ENCODE results near the gene PFKM.
"Not testable (repeated sequence)": the region's sequence is repeated elsewhere in the genome, so short reads cannot be mapped to it uniquely, and the experiment has no call there.

PFKM gene

DNA sequence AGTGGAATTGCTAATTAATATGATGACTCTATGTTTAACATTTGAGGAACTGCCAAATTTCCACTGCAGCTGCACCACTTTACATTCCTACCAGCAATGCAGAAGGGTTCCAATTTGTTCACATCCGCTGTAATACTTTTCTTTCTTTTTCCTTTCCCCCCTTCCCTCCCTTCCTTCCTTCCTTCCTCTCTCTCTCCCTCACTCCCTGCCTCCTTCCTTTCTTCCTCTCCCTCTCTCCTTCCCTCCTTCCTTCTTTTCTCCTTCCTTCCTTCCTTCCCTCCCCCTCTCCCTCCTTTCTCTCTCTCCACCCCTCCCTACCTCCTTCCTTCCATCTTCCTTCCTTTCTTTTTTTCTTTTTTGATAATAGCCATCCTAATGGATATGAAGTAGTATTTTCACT is 3.2 kb upstream of the PFKM start:
- DNase-seq: no peak

DNA sequence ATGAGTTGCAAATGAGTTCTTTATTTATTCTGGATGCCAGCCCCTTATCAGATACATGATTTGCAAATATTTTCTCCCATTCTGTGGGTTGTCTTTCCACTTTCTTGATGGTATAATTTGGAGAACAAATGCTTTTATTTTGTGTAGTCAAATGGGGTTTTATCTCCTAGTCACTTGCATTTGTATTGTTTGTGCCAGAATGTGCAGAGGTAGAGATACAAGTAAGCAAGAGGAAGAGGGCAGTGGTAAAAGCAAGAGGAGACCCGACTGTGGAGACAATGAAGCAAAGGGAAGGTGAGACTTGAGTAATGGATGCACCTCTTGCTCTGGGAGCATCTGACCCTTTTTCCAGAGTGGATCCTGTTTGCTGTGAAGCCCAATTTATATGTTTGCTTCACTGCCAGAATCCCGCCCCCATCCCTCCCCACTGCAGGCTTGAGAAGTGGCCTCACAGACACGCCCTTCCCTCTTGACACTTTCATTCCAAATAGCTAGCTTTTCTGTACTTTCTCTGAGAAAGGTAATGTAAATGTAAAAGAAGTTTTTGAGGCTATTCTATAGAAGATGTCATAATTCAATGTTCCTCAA is 786 bp upstream of the PFKM start:
- no peak for DNase-seq

DNA sequence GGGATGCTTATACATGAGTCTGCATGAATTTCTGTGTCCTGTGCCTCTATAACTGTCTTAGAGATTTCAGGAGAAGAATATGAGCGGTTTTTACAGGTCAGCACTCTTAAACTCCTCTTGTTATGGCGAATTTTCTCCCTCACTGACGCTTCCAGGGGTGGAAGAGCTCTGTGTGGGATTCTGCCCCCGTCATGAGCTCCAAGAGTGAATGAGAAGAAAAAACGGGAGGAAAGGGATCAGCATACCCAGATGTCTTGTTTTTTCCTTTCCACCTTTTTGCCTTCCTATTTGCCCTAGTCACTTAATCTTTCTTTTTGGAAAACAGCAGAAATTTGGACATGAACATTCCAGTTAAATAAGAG is 651 bp downstream of the PFKM start:
- no peak for DNase-seq

DNA sequence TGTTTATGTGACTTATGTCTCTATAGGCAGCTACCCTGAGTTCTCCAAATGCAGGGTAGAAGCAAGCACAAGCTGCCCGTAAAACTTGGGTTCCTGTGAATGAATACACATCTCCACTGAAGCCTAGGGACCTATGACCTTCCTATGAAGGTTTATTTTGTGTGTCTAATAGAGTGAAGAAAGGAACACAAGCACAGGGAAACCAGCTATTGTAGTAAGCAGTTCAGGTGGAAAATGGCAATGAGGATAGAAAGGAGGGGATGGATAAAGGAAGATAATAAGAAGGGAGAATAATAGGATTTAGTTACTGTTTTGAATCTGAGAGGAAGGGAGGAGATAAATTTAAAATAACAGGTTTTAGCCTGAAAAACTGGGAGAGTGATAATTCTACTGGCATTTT is 2.4 kb downstream of the PFKM start:
- DNase-seq: no peak

DNA sequence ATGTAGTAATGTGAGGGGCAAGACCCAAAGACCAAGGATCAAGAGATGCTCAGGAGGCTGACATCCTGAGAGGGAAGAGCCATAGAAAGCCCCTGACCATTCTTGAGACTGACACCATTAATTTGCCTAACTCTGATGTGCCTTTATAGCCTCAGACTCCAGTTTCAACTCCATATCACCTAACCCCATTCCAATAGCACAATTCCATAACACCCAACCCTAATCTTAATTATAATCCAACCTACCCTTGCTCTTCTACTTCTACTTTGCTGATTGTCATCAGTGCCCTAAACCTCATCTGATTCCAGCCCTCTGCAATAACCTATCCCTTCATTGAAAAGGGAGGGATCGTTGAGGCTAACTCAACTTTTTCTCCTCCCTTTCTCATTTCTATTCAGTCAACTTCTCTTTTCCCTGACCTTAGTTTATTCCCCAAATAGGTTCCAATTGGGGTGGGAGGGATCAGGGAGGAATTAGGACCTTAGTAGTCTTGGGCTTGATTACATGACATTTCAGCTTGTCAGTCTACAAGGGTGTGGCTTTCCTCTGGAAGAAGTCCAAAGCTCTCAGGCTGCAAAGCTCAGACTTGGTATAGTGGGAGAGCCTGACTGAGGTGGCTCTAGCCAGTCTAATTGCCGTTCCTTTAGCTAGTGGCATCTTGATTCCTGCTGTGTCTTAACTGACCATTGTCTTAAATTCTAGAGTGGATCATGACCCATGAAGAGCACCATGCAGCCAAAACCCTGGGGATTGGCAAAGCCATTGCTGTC is 3.1 kb downstream of the PFKM start:
- no peak for DNase-seq

DNA sequence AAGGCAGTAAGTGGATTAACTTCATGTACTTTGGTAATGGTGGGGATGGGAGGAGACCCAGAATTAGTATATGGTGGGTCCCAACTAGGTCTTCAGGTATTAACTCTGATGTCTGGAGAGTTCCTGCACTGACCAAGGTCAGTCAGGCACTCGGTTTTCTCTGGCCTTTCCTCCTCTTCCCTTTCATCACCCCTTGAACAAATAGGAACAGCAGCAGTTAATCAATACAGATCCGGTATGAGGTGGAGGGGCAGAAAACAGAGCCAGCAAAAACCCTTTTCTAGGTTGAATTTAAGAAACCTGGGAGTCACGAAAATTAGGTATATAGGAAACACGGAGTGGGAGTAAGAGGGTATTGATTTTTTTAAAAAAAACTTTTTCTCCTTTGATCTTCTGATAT is 4.0 kb downstream of the PFKM start:
- DNase-seq: no peak

DNA sequence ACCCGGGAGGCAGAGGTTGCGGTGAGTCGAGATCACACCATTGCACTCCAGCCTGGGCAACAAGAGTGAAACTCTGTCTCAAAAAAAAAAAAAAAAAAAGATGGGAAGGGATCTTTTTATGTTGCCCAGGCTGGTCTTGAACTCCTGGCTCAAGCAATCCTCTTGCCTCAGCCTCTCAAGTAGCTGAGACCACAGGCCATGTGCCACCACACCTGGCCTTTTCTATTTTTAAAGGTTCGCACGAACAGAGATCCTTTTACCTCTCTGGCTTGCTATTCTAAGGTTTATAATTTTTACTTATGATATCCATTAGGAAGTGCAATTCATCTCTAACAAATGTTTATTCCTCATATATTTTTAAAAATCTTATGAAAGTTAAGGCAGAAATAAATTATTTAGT is 6.4 kb downstream of the PFKM start:
- DNase-seq: not testable (repeated sequence)

DNA sequence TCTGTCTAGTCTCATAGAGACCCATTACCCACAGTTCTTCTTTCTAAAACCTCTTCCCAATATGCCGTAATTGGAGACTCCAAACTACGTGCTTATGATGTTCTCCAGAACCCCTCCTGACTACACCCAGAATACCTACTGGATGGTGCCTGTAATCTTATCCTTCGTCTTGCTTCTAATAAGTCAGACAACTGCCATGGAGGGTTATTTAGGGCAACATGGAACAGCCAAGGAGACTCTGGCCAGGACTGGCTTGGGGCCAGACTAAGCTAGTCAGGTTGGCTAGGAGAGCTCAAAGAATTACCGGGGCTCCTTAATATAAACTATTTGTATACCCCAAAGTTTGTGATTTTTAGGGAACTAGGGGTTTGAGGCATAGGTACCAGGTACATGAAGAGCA is 6.8 kb downstream of the PFKM start:
- DNase-seq: no peak

DNA sequence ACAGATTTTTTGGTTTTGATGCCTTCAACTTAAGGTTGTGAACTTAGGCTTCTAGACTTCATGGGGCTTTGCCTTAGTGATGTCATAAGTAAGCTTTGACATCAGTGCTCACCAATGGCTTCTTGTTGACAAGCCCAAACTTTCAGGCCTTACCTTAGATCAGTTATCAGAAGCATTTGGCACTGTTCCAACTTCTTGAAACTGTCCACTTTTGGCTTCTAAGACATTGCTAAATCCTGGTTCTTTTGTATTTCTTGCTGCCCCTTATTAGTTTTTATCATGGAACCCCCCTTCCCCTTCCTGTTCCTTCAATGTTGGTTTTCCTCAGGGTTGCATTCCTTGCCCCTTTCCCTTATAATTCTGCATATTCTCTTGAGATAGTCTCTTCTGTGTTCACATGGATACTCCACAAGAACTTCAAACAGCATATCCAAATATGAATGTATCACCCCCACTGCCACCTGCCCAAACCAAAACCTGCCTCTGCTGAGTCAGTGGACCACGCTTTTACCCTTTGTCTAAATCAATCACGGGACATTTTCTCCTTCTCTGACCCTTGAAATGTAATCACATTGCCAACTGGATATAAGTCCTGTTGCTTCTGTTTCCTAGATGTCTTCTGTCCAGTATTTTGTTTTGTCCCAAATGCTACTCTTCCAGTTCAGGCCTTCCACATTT is 7.9 kb downstream of the PFKM start:
- DNase-seq: no peak

DNA sequence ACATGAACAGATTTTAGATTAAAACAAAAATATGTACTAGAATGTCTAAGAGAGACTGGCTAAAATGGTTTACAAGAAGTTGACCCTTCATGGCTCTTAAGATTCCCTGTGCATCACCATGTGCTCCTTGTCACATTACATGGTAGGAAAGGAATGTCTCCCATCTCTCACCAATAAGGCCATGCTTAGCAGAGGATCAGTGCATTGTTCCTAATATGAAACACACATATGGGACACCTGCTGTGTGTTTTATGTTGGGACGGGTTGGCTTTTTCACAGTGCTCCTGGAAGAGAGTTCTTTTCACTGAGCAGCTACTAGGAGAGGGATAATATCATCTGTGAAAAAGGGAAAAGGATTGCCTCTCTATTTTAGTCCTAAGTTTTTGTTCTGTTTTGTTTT is 9.6 kb downstream of the PFKM start:
- DNase-seq: no peak

DNA sequence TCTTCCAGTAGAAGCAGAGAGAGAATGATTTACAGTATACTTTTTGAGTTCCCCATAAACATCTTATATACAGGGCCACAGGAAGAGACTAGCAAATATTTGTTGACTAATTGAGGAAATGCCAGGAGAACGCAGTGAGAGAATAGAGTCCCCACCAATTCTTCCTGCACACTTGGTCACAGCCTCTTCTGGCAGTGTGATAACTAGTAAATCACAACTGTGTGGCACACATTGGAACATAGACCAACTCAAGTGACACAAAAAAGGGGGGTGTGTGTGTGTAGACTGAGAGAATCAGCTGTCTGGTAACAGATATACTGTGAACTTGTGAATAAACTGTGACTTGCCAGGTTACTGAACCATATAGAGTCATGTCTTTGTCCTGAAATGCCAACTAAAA is 10.2 kb downstream of the PFKM start:
- no peak for DNase-seq

DNA sequence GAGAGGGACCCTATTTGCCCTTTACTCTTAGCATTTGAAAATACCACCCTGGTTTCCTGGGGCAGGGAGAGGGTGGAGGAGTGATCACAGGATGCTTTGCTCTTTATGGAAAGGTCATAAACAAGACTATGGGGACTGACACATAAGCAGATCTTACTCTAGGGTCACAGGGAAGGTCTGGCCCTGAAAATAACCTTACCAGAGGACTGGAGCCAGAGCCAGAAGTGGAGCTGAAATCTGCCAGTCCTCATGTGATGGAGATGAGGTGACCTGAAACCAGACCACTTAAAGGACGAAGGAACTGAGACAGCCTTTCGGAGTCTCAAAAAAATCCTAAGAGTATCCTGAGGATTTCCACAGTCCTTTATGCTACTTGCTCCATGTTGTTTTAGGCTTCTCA is 12.4 kb downstream of the PFKM start:
- no peak for DNase-seq

DNA sequence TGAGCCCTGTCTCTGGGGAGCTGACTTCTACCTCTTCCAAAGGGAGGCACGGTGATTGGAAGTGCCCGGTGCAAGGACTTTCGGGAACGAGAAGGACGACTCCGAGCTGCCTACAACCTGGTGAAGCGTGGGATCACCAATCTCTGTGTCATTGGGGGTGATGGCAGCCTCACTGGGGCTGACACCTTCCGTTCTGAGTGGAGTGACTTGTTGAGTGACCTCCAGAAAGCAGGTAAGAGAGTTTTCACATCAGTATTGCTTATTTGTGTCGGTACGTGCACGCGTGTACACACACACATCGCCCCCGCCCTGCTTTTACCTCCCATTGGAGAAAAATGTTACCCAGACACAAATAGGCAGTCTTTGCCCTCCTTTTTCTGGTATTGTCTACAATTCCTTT is 13.7 kb downstream of the PFKM start:
- DNase-seq: no peak

DNA sequence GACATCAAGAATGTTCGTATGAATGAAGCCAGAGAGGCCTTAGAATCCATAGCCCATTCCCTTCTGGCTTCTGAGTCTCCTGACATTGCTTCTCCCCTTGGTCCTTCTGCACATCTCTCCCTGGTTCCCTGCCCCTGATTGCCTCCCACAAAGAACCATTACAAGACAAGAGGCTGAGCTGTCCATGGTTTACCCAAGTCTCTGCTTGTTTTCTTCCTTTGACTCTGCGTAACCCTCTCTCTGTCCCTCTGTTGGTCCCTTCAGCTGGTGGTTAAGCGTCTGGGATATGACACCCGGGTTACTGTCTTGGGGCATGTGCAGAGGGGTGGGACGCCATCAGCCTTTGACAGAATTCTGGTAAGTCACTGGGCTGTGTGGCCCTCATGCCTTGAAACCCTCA is 15.9 kb downstream of the PFKM start:
- DNase-seq: no peak

DNA sequence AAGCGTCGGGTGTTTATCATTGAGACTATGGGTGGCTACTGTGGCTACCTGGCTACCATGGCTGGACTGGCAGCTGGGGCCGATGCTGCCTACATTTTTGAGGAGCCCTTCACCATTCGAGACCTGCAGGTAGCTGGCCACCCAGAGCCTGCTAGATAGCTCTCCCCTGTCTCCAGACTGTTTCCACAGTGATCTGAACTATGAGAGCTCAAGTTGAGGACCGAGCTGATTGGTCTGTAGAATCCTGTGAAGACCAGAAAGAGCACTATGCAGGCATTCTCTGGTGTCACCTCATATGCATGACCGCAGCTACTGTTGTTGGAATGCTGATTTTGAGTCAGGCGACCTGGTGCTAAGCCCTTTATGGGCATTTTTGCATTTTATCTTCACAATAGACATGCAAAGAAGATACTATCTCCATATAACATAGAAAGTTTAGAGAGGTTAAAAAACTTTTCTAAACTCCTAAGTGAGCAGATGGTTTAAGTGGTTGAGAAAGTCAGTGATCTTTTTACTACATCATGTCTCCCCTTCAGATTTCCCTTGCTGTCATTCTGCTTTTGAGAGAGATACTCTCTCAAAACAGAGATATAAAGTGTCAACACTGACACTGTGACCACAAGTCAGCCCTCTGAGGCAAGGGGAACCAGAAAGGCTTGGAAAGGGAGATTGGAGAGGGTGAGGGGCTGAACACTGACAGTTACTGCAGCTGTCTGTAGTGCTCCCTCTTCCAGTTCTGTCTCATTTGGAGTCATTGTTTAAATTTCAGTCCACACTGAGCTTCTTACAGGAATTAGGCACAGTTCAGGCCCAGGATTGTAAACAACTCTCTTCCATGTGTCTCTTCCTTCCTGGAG is 23.9 kb downstream of the PFKM start:
- no peak for DNase-seq

DNA sequence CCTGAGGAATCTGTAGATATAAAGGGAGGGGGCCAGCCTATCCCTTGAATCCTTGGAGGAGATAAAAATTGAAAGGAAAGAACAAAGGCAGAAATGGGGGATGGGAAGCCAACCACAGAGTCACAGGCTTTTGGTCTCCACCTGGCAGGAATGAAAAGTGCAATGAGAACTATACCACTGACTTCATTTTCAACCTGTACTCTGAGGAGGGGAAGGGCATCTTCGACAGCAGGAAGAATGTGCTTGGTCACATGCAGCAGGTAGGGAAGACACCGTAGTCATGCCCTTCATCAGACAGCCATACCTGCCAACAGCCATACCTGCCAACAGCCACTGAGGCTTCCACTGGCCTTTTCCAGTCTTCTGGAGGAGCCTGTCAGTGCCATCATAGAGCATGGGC is 24.7 kb downstream of the PFKM start:
- DNase-seq: no peak

DNA sequence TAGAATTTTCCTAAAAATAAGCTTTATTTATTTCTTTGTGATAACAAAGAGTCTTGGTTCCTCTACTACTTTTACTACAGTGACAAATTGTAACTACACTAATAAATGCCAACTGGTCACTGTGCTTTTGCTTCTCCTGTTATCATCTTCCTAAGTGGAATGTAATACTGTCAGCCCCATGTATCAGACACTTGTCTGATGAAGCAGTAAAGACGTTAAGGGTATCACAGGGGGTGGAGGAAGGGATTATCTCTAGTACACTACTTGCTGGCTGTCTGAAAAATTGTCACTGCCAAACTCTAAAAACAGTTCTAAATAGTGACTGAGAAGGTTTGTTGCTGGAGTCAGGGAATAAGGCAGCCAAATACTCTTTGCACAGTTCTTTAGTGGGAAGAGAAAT is 26.8 kb downstream of the PFKM start:
- DNase-seq: no peak

DNA sequence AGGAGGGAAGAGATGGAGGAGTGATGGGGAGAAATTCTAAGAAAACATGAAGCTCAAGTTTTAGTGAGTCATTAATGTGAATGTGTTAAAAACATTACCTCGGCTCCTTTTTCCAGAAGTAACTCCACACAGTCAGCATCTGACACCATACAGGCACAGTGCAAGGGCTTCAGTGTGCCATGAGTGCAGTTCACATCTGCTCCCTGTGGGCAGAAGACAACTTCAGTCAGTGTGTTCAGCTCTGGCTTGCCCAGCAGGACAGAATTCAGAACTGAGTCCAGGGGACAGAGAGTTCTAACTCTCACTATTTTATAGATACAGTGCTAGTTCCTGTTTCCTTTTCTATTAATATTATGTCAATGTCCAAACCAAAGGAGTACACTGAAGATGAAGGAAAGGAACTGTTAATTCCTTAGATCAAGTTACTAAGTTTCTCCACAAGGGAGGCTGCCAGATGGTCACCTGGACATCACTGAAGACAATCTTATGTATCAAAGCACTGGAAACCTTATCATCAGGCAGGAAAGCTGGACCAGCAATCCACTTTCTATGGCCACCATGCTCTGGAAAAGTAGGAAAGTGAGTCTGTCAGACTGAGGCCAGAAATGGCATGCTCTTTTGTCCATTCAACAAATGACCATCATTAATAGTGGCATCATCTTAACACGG is 32.1 kb downstream of the PFKM start:
- no peak for DNase-seq

DNA sequence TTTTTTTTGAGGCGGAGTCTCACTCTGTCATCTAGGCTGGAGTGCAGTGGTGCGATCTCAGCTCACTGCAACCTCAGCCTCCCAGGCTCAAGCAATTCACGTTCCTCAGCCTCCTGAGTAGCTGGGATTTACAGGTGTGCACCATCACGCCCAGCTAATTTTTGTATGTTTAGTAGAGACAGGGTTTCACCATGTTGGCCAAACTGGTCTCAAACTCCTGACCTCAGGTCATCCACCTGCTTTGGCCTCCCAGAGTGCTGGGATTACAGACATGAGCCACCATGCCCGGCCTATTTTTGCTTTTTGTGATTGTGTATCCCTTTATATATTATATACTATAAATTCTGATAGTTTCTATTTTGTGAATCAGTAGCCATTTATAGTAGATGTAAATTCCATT is 36.6 kb downstream of the PFKM start:
- not testable (repeated sequence) for DNase-seq

DNA sequence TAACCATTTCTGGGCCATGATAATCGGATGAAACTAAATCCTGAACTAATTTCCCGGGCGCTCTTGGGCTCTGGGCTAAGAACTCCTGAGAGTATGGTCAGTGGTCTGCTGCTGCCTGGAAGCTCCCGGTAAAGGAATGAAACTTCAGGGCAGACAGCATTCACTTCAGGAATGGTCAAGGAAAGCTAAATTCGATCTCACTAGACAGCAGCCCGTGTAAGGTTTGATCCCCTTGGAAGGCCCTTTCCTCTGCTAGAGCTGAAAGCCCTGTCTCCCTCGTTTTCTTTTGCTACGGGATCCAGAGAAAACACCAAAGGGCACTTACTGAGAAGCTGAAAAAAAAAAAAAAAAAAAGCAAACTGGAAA is 37.5 kb downstream of the PFKM start:
- no peak for DNase-seq

DNA sequence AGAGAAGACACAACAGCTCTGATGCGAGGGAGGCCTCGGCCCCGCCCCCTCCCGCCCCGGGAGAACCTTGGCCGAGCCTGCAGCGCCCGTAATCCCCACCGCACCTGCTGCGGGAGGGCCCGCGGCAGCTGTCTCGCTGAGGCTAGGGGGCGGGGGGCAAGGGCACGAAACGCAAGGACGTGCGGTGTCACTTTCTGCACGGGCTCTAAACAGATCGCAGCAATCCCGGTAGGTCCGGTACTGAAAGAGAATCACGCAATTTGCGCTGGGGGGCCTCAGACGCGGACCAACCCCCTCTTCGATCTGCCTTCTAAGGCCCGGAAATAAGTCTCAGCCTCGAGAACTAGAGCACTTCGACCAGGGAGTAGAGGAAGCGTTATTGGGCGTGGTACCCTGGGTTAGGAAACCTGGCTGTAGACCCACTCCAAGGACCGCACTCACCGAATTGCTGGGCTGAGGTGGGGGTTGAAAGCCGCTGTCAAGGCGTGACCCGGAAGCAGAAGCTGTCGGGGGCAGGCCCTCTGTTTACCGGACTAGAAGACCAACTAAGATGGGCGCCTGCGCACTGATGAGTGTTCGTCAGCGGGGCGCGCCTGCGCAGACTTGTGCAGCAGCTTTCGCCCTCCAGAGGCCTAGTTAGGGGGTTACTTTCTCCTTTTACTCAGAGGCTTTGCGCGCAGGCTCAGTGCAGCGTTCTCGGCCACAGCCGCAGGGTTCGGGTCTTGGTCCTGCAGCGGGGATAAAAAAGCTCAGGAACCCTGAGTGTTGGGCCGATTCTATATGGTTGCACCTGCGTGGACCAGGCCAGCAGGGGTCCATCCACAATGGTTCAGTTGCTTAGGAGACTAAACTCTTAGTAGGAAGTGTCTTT is 38.1 kb downstream of the PFKM start, which contains the start of gene ASB8:
ASB8 (minus strand) TSS at position 498 of the 871 bp plus-strand sequence. CDS start 4,019 bp downstream, outside the sequence.
- peak; percentile 74 to 86 for DNase-seq

DNA sequence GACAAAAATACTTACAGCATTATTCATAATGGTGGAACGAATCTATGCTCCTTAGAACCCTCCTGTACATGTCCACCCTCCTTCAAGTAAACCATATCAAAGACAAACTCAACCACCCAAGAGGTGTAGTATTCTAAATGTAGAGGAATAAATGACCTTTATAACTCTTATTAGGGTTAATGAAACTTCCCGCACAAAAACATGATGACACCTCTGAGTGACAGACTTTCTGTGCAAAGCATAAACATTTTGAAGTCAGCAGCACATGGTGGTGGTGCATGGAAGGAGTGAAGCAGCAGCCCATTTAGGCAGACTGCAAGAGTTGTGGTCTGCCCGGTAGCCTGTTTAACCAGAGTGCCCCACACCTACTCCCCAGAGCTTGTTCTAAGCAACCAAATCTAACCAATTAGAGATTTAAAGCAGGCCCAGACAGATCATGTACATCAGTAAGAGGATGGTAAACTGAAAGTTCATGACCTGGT is 38.8 kb downstream of the PFKM start:
- DNase-seq: no peak

Data from cerebellar nuclear complex (tissue), 1 donor.